Measurements from ENCODE around the gene ITPR1.

Gene ITPR1

DNA sequence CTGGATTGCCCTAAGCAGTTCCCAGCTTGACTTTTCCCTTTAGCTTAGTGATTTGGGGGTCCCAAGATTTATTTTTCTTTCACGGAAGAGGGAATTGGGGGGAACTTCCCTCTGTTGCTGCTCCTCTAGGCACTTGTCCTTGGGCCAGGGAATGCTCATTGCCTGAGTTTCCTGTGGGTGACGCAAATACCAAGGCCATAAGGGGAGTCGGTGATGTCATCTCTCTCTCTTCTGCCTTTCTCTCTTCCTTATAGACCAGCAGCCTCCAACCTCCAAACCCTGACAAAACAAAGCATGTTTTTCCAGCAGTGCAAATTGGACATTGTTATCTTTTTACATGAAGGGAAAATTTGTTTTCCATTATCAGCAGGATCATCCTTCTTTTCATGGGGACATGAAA, 120.2 kb downstream of the ITPR1 start:
- TF ChIP-seq SIN3A (IDR thresholded peaks at IDR 0.05; ENCODE audit: borderline replicate concordance, insufficient read depth, low read length): no peak
- TF ChIP-seq POLR2AphosphoS5 (IDR thresholded peaks at IDR 0.05; ENCODE audit: low read depth, low read length): no peak
- no peak for TF ChIP-seq FOXP2 (optimal IDR thresholded peaks at IDR 0.05; ENCODE audit: borderline replicate concordance, extremely low read depth, extremely low read length, insufficient read depth)
- TF ChIP-seq, protein P1, sequence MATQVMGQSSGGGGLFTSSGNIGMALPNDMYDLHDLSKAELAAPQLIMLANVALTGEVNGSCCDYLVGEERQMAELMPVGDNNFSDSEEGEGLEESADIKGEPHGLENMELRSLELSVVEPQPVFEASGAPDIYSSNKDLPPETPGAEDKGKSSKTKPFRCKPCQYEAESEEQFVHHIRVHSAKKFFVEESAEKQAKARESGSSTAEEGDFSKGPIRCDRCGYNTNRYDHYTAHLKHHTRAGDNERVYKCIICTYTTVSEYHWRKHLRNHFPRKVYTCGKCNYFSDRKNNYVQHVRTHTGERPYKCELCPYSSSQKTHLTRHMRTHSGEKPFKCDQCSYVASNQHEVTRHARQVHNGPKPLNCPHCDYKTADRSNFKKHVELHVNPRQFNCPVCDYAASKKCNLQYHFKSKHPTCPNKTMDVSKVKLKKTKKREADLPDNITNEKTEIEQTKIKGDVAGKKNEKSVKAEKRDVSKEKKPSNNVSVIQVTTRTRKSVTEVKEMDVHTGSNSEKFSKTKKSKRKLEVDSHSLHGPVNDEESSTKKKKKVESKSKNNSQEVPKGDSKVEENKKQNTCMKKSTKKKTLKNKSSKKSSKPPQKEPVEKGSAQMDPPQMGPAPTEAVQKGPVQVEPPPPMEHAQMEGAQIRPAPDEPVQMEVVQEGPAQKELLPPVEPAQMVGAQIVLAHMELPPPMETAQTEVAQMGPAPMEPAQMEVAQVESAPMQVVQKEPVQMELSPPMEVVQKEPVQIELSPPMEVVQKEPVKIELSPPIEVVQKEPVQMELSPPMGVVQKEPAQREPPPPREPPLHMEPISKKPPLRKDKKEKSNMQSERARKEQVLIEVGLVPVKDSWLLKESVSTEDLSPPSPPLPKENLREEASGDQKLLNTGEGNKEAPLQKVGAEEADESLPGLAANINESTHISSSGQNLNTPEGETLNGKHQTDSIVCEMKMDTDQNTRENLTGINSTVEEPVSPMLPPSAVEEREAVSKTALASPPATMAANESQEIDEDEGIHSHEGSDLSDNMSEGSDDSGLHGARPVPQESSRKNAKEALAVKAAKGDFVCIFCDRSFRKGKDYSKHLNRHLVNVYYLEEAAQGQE (IDR thresholded peaks at IDR 0.05; ENCODE audit: insufficient read depth in 1 of 2, low read depth in 2 of 2, low read length in 2 of 2): no peak
- TF ChIP-seq TAF1 (IDR thresholded peaks at IDR 0.05; ENCODE audit: borderline replicate concordance, insufficient read depth, low read length): no peak

DNA sequence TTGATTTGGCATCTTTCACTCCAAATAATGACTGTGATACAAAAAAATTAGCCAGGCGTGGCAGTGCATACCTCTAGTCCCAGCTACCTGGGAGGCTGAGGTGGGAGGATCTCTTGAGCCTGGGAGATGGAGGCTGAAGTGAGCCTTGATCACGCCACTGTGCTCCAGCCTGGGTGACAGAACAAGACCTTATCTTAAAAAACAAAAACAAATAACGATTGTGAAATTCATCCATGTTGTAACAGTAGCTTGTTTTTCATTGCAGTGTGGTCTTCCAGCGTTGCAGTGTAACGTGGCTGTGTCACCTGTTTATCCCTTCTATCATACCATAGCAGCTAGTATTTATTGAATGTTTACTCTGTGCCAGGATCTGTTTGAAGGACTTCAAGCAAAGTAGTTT, 120.9 kb downstream of the ITPR1 start:
- no peak for TF ChIP-seq SIN3A (IDR thresholded peaks at IDR 0.05; ENCODE audit: borderline replicate concordance, insufficient read depth, low read length)

DNA sequence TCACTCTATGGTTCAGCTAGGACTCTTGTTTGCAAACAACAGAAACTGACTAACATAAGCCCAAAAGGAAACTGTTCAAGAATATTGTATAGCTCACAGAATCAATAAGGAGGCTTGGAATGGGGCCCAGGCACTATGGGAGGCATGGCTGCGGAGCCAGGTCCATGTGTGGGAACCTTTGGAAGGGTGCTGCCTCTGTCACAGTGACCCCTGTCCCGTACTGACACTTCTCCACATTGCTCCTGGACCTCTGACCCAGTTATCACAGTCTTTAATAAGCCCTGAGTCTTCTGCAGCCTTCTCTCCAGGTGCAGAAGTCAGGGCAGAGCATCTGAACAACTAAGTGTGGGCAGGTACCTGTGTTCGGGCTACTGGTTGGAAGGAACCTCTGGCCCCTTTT, 121.8 kb downstream of the ITPR1 start:
- TF ChIP-seq SIN3A (IDR thresholded peaks at IDR 0.05; ENCODE audit: borderline replicate concordance, insufficient read depth, low read length): no peak
- TF ChIP-seq, protein P1 (IDR thresholded peaks at IDR 0.05; ENCODE audit: insufficient read depth in 1 of 2, low read depth in 2 of 2, low read length in 2 of 2): no peak
- TF ChIP-seq FOXP2 (optimal IDR thresholded peaks at IDR 0.05; ENCODE audit: borderline replicate concordance, extremely low read depth, extremely low read length, insufficient read depth): no peak
- TF ChIP-seq TAF1 (IDR thresholded peaks at IDR 0.05; ENCODE audit: borderline replicate concordance, insufficient read depth, low read length): no peak
- no peak for TF ChIP-seq POLR2AphosphoS5 (IDR thresholded peaks at IDR 0.05; ENCODE audit: low read depth, low read length)

DNA sequence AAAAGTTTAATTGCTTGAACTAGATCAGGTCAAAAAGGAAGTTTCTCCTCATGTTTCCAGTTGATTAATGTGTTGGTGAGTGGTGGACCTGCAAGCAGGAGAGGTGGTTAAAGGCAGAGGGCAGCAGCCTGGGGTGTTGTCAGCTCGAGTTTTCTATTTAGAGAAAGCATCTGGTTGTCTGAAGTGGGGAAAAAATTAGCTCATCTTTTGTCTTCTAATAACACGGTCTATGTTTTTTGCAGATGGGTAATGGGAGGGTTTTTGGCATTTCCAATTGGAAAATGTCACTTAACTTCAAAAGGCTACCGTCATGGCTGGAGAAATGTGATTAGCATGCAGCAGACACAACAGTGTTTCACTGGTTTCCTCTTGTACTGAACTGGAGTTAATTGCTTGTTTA, 122.6 kb downstream of the ITPR1 start:
- TF ChIP-seq SIN3A (IDR thresholded peaks at IDR 0.05; ENCODE audit: borderline replicate concordance, insufficient read depth, low read length) (no peak), FOXP2 (optimal IDR thresholded peaks at IDR 0.05; ENCODE audit: borderline replicate concordance, extremely low read depth, extremely low read length, insufficient read depth) (no peak), POLR2AphosphoS5 (IDR thresholded peaks at IDR 0.05; ENCODE audit: low read depth, low read length) (no peak), TAF1 (IDR thresholded peaks at IDR 0.05; ENCODE audit: borderline replicate concordance, insufficient read depth, low read length) (no peak)
- TF ChIP-seq, protein P1 (IDR thresholded peaks at IDR 0.05; ENCODE audit: insufficient read depth in 1 of 2, low read depth in 2 of 2, low read length in 2 of 2): no peak

DNA sequence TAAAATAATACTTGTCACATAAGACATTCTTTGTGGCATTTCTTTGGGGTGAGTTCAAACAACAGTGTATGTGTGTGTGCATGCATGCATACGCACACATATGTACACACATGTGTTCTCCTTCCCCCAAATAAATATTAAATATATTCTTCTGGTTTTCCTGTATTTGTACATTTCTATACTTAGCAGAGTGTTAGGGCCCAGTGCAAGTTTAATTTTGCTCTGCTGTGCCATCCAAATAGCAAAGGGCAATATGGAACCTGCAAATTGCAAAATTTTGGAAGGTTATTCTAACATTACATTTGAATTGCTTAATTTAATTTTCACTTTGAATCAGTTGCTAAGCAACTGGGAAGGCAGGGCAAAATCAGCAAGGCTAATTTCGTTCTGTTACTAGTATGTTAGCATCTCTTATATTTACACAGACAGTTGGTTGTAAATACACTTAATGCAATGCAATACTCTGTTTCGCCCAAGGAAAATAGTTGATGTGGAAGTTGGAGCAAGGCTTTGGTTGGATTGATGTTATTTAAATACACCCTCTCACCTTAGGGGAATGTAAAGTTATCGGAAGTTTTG, 130.4 kb downstream of the ITPR1 start:
- TF ChIP-seq FOXP2 (optimal IDR thresholded peaks at IDR 0.05; ENCODE audit: borderline replicate concordance, extremely low read depth, extremely low read length, insufficient read depth): no peak
- TF ChIP-seq TAF1 (IDR thresholded peaks at IDR 0.05; ENCODE audit: borderline replicate concordance, insufficient read depth, low read length): no peak
- TF ChIP-seq POLR2AphosphoS5 (IDR thresholded peaks at IDR 0.05; ENCODE audit: low read depth, low read length): no peak
- TF ChIP-seq, protein P1 (IDR thresholded peaks at IDR 0.05; ENCODE audit: insufficient read depth in 1 of 2, low read depth in 2 of 2, low read length in 2 of 2): no peak
- TF ChIP-seq SIN3A (IDR thresholded peaks at IDR 0.05; ENCODE audit: borderline replicate concordance, insufficient read depth, low read length): no peak

All from PFSK-1 (cell line).